GM21390 (cell line): ENCODE measurements around the gene FREM2.

Experiments
- ATAC-seq: cut with Tn5 transposase; IDR thresholded peaks from one replicate; pipeline ENCODE4 v1.9.1; 2021; ENCODE audit not compliant: unreplicated experiment

Gene FREM2

GRCh38 chr13:38883783-38884182 is 196.9 kb downstream of the FREM2 start:
- no peak for ATAC-seq

DNA sequence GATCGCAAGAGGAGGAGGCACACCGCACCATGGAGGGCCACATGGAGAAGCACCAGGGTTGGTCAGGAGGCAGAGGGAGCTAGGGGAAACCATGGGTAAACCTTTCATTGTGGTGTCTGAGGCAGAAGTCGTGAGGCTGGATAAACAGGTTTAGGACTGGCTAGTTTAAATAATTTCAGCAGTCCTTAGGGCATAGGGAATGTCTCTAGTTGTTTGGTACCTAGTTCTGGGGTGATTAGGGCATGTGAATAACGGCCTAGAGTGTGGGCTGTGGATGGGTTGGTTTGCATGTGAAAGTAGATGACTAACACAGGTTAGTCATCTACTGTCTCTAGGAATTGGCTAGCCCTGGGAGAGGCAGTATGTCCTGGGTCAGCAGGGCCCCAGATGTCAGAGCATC is 201.4 kb downstream of the FREM2 start:
- no peak for ATAC-seq

- no peak for ATAC-seq
Measured at GRCh38 chr13:38895075-38895474, 208.2 kb downstream of the FREM2 start.

DNA sequence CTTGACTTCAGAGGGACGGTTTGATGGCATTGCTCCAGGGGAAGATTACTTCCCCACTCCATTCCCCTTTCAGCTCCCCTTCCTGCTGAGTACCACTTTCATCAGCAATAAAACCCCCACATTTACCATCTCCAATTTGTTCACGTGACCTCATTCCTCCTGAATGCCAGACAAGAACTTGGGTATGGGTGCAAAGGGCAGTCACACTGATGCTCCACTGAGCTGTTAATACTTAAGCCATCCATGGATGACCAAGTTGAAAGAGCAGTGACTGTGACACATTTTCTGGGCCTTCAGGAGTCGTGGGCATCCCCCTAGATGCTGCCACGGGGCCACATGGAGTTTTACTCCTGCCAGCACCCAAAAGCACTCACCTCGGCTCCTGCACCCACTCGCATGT is 210.6 kb downstream of the FREM2 start:
- no peak for ATAC-seq

- ATAC-seq, result no peak
Measured at GRCh38 chr13:38898481-38898880, 211.6 kb downstream of the FREM2 start.

DNA sequence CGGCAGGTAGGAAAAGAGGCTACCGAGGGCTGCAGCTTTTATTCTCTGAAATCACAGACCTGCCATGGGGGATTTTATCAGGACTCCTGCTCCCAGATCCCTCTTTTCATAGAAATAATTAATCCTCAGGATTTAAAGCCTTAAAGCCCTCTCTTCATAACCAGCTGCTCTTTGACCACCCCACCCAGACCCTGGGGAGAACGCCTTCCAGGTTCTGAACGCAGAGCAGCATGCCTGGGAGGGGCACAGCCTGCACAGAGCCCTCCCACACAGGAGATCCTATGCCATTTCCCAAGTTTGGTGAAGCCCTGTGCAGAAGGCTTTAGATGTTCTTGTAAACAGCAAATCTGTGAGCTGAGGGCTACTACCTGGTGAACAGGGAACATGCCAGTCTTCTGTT is 212.7 kb downstream of the FREM2 start:
- no peak for ATAC-seq

GRCh38 chr13:38900188-38900587 is 213.3 kb downstream of the FREM2 start:
- no peak for ATAC-seq

- no peak for ATAC-seq
Measured at GRCh38 chr13:38902551-38902950, 215.7 kb downstream of the FREM2 start.

DNA sequence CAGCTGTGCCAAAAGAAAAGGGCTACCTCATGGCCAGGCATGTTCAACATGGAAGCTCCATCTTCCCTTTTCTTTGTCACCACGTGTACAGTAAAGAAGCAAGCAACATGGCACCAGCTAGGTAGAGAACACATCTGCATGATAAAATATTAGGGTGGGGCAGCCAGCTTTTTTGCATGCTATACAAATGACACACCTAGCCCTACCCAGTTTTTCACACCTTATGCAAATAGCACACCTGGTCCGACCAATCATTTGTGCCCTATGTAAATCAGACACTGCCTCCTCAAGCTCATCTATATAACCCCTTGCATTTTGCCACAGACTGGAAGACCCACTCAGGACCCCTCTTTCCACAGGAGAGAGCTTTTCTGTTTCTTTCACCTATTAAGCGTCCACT is 218.2 kb downstream of the FREM2 start:
- ATAC-seq, result no peak

- no peak for ATAC-seq
Measured at GRCh38 chr13:38905861-38906260, 219.0 kb downstream of the FREM2 start.

GRCh38 chr13:38908574-38908973 is 221.7 kb downstream of the FREM2 start:
- no peak for ATAC-seq

DNA sequence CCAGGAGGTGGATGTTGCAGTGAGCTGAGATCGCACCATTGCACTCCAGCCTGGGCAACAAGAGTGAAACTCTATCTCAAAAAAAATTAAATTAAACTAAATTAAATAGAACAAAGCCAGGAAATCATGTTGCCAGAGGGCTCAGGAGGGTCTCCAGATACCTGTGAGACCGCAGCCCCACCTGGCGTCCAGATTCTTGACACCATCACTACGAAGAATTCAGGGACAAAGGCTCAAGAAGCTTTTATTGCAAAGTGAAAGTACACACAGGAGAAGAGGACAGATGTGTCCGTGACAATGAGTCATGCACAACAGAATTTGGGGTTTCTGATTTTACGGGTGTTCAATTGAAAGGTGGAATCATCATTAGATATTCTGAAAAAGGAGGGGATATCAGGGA is 227.2 kb downstream of the FREM2 start:
- no peak for ATAC-seq

GRCh38 chr13:38921081-38921480 is 234.2 kb downstream of the FREM2 start:
- ATAC-seq, result no peak

- ATAC-seq, result no peak
Measured at GRCh38 chr13:38922170-38922569, 235.3 kb downstream of the FREM2 start.

DNA sequence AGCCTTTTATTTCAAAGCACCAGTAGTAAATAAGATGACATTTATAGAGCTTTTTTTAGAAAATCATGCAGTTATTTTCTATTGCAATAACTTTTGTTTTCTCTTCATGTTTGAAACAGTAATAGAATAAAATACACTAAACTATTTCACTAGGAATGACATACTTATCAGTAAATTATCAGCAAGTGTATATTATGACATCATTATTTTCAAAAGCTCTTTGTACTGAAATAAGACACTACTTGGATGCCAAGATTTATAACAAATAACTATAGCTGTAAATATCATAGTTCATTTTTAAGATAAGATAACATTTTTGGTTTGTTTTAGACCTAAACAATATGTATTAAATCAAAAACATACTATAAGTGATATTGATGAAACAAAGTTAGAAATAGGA is 246.9 kb downstream of the FREM2 start:
- ATAC-seq, result no peak
